HL-60 (cell line): ENCODE results near the gene TVP23A.

ENCODE experiments used
- DNase-seq, 2 experiments: peaks; one replicate each; pipeline ENCODE4 v3.0.0-alpha.2; 2010 to 2020; ENCODE audit warnings: low read depth in 1 of 2, low spot score in 1 of 2
- H3K27ac ChIP-seq: fragments of 250-450 bp; sonication (Bioruptor Pico); replicated peaks from 2 replicates; pipeline ENCODE4 v1.5.1; 2020; ENCODE audit warnings: mild to moderate bottlenecking, moderate library complexity
- H3K27me3 ChIP-seq: fragments of 250-450 bp; sonication (Bioruptor Pico); 2 replicates; pipeline ENCODE4 v1.5.1; 2021; ENCODE audit warnings: mild to moderate bottlenecking, moderate library complexity; ENCODE audit not compliant: insufficient read depth, poor library complexity, severe bottlenecking
- H3K4me3 ChIP-seq: replicated peaks from 2 replicates; pipeline ENCODE4 v1.5.1; 2011; ENCODE audit warnings: mild to moderate bottlenecking, control low read depth, low read length; ENCODE audit not compliant: insufficient read depth
- CTCF ChIP-seq: IDR thresholded peaks from one replicate; pipeline ENCODE4 v1.5.1; 2011; ENCODE audit warnings: low read length, control low read depth, inconsistent platforms; ENCODE audit not compliant: insufficient read depth
- GABPA ChIP-seq: IDR thresholded peaks from 2 replicates; pipeline ENCODE4 v1.6.1; 2012; ENCODE audit warnings: low read depth
- POLR2AphosphoS5 ChIP-seq: IDR thresholded peaks from 2 replicates; pipeline ENCODE4 v1.6.1; 2012; ENCODE audit warnings: low read depth
- REST ChIP-seq: IDR thresholded peaks from 2 replicates; pipeline ENCODE4 v1.6.1; 2012; ENCODE audit warnings: low read depth; ENCODE audit not compliant: insufficient replicate concordance
- SPI1 ChIP-seq: IDR thresholded peaks from 2 replicates; pipeline ENCODE4 v1.6.1; 2012; ENCODE audit warnings: low read depth, mild to moderate bottlenecking, borderline replicate concordance

Gene TVP23A

GRCh38 chr16:10754941-10755340 lies 63.7 kb downstream of the TVP23A start:
- Histone ChIP-seq H3K27me3 (no peaks in the 10 kb centered on the region), H3K4me3 (no peak overlapping the region), H3K27ac (no peak overlapping the region)
- no peak for DNase-seq
- TF ChIP-seq REST (no peak), CTCF (no peak), SPI1 (no peak), GABPA (no peak), POLR2AphosphoS5 (no peak)

DNA sequence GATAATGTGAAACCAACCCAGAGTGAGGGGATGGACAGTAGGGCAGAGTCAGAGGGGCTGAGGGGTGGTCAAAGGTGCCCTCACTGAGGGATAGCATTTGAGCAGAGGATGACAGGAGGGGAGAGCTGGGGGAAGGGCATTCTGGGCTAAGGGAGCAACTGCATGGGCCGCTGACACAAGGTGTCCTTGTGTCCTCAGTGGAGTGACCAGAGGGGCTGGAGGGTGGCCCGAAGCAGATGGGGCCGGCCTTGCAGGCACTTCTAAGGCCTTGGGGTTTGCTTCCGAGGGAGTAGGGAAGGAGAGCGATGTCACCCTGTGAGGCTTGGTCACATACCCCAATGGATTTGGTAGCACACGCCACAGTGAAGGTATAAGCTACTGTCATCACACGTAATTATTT lies 64.9 kb downstream of the TVP23A start:
- Histone ChIP-seq H3K4me3 (no peak overlapping the region), H3K27ac (0 out of 2 replicates have a peak overlapping the region, but pooled peaks have one; percentile 35), H3K27me3 (no peaks in the 10 kb centered on the region)
- no peak for DNase-seq
- TF ChIP-seq GABPA (no peak), CTCF (no peak)

- H3K4me3 ChIP-seq = no peak overlapping the region
- peak overlapping the region; percentile 35; the same call in 1 of the 2 replicates for H3K27ac ChIP-seq
- no peaks in the 10 kb centered on the region for H3K27me3 ChIP-seq
- no peak for TF ChIP-seq CTCF
- TF ChIP-seq SPI1 = no peak; the same call in 1 of the 2 replicates
- no peak for TF ChIP-seq POLR2AphosphoS5
- no peak for TF ChIP-seq REST
- TF ChIP-seq GABPA = no peak
- DNase-seq = peak; percentile 70 to 76
Measured at GRCh38 chr16:10752843-10753523, 65.6 kb downstream of the TVP23A start.

DNA sequence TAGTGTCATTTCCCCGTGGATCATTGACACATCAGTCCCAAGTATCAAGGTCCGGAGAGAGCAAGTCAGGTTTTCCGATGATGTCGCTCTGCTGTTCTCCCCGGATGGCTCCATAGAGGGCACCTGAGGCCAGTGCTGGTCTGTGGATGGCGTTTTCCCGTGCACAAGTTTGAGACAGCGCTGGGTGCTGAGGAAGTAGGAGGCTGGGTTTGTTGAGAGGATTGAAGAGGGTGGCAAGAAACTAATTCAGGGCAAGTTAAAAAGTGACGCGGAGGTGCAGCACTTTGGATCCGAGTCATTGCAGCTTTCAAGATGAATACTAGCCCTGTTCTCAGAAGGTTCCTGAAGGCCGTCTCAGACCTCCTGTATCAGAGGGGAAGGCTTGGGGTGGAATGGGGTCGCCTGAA lies 67.3 kb downstream of the TVP23A start:
- TF ChIP-seq GABPA = no peak
- TF ChIP-seq CTCF = no peak
- TF ChIP-seq REST = no peak
- no peak for TF ChIP-seq SPI1
- TF ChIP-seq POLR2AphosphoS5 = no peak
- DNase-seq = no peak
- Histone ChIP-seq H3K27ac (no peak overlapping the region), H3K27me3 (no peaks in the 10 kb centered on the region), H3K4me3 (no peak overlapping the region)
